ENCODE results near the gene MEGF6.

The MEGF6 gene

DNA sequence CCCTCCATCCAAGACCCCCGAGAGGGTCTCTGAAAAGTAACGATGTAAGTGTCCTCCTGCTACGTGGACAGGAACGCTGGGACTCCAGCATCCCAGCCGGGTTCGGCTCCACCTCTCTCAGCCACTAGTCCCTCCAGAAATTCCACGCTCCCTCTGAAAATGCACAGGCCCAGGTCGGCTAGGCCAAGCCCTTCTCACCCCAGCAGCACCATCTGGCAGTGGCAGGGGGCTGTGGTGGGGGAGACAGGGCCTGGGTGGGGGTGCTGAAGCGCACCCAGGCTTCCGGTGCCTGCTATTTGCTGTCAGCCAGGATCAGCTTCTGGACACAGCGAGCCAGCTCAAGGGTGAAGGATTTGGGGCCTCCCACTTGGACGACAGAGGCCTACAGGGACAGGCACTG is 83.5 kb downstream of the MEGF6 start:
- H2AFZ ChIP-seq (ENCODE audit: low read depth, low read length), result no peak overlapping the region
- H3K36me3 ChIP-seq (ENCODE audit: insufficient read depth, low read length), result no peaks in the 10 kb centered on the region
- H3K4me1 ChIP-seq (ENCODE audit: insufficient read depth, low read length), result peaks cover 14% of the 10 kb centered on the region
- H3K27me3 ChIP-seq (ENCODE audit: insufficient read depth, low read length), result no peaks in the 10 kb centered on the region
- no peak overlapping the region for H3K4me3 ChIP-seq (ENCODE audit: low read length)
- no peaks in the 10 kb centered on the region for H3K9me3 ChIP-seq (ENCODE audit: low read length)

- Histone ChIP-seq H3K36me3 (ENCODE audit: insufficient read depth, low read length) (no peaks in the 10 kb centered on the region), H3K4me3 (ENCODE audit: low read length) (no peak overlapping the region), H3K4me1 (ENCODE audit: insufficient read depth, low read length) (peaks cover 9% of the 10 kb centered on the region), H2AFZ (ENCODE audit: low read depth, low read length) (no peak overlapping the region), H3K27me3 (ENCODE audit: insufficient read depth, low read length) (no peaks in the 10 kb centered on the region), H3K9me3 (ENCODE audit: low read length) (no peaks in the 10 kb centered on the region)
Observed at GRCh38 chr1:3525551-3526482, 85.5 kb downstream of the MEGF6 start.

DNA sequence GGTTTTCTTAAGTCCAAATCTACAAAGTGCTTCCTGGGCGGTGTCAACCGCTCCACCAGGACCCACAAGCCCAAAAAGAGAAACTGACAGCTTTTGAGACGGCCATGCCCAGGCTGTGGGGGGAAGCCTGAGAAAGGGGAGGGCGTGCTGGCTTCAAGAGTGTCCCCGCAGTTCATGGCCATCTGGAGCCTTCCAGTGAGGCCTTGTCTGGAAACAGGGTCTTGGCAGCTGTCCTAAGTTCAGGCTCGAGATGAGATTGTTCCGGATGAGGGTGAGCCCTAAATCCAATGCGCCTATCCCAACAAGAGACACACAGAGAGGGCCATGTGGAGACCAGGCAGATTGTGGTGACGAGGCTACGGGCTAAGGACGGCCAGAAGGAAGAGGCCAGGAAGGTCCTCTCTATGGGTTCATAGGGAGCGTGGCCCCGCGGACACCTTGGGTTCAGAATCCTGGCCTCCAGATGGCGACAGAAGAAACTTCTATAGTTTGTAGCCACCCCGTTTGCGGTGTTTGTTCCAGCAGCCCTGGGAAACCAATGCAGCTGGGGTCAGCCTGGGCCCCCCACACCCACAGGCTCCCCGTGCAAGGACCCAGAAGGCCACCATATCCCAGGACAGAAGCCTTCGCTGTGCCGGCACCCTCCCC is 86.6 kb downstream of the MEGF6 start:
- H3K4me1 ChIP-seq (ENCODE audit: insufficient read depth, low read length), result no peaks in the 10 kb centered on the region
- H3K27me3 ChIP-seq (ENCODE audit: insufficient read depth, low read length), result no peaks in the 10 kb centered on the region
- no peak overlapping the region for H3K4me3 ChIP-seq (ENCODE audit: low read length)
- no peaks in the 10 kb centered on the region for H3K36me3 ChIP-seq (ENCODE audit: insufficient read depth, low read length)
- H2AFZ ChIP-seq (ENCODE audit: low read depth, low read length), result no peak overlapping the region
- H3K9me3 ChIP-seq (ENCODE audit: low read length), result no peaks in the 10 kb centered on the region

GRCh38 chr1:3523980-3524379 is 87.3 kb downstream of the MEGF6 start:
- Histone ChIP-seq H3K4me1 (ENCODE audit: insufficient read depth, low read length) (no peaks in the 10 kb centered on the region), H3K9me3 (ENCODE audit: low read length) (no peaks in the 10 kb centered on the region), H3K27me3 (ENCODE audit: insufficient read depth, low read length) (no peaks in the 10 kb centered on the region), H2AFZ (ENCODE audit: low read depth, low read length) (no peak overlapping the region), H3K4me3 (ENCODE audit: low read length) (no peak overlapping the region), H3K36me3 (ENCODE audit: insufficient read depth, low read length) (no peaks in the 10 kb centered on the region)

GRCh38 chr1:3522564-3523265 is 88.6 kb downstream of the MEGF6 start:
- Histone ChIP-seq H3K36me3 (ENCODE audit: insufficient read depth, low read length) (no peaks in the 10 kb centered on the region), H3K9me3 (ENCODE audit: low read length) (no peaks in the 10 kb centered on the region), H2AFZ (ENCODE audit: low read depth, low read length) (no peak overlapping the region), H3K4me3 (ENCODE audit: low read length) (no peak overlapping the region), H3K4me1 (ENCODE audit: insufficient read depth, low read length) (no peaks in the 10 kb centered on the region), H3K27me3 (ENCODE audit: insufficient read depth, low read length) (no peaks in the 10 kb centered on the region)

- H3K4me1 ChIP-seq (ENCODE audit: insufficient read depth, low read length), result no peaks in the 10 kb centered on the region
- H3K36me3 ChIP-seq (ENCODE audit: insufficient read depth, low read length), result no peaks in the 10 kb centered on the region
- H3K4me3 ChIP-seq (ENCODE audit: low read length), result no peak overlapping the region
- no peak overlapping the region for H2AFZ ChIP-seq (ENCODE audit: low read depth, low read length)
- H3K9me3 ChIP-seq (ENCODE audit: low read length), result no peaks in the 10 kb centered on the region
- H3K27me3 ChIP-seq (ENCODE audit: insufficient read depth, low read length), result no peaks in the 10 kb centered on the region
Observed at GRCh38 chr1:3522112-3522511, 89.2 kb downstream of the MEGF6 start.

DNA sequence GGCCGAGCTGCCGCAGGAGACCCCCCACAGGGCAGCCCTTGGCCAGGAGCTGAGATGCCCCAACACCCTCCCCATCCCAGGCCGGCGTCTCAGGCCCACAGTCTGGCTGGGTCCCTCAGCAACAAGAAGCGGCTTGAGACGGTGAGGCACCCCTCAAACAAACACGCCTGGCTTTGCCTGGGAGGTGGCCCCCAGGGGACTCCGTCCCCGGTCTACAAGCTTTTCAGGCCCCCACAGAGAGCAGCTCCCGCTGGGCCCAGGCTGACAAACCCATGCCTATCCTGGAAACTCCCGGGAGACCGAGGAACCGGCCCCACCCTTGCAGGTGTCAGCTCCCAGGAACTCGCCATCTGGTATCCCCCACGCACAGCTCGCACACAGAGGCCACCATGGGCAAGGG is 89.9 kb downstream of the MEGF6 start:
- Histone ChIP-seq H3K4me1 (ENCODE audit: insufficient read depth, low read length) (no peaks in the 10 kb centered on the region), H3K27me3 (ENCODE audit: insufficient read depth, low read length) (no peaks in the 10 kb centered on the region), H3K9me3 (ENCODE audit: low read length) (no peaks in the 10 kb centered on the region), H2AFZ (ENCODE audit: low read depth, low read length) (no peak overlapping the region), H3K36me3 (ENCODE audit: insufficient read depth, low read length) (no peaks in the 10 kb centered on the region), H3K4me3 (ENCODE audit: low read length) (no peak overlapping the region)

GRCh38 chr1:3520419-3521378 is 90.6 kb downstream of the MEGF6 start:
- no peaks in the 10 kb centered on the region for H3K4me1 ChIP-seq (ENCODE audit: insufficient read depth, low read length)
- no peaks in the 10 kb centered on the region for H3K27me3 ChIP-seq (ENCODE audit: insufficient read depth, low read length)
- no peak overlapping the region for H3K4me3 ChIP-seq (ENCODE audit: low read length)
- H3K36me3 ChIP-seq (ENCODE audit: insufficient read depth, low read length), result no peaks in the 10 kb centered on the region
- H3K9me3 ChIP-seq (ENCODE audit: low read length), result no peaks in the 10 kb centered on the region
- H2AFZ ChIP-seq (ENCODE audit: low read depth, low read length), result no peak overlapping the region

GRCh38 chr1:3519301-3519885 is 91.9 kb downstream of the MEGF6 start:
- Histone ChIP-seq H3K27me3 (ENCODE audit: insufficient read depth, low read length) (no peaks in the 10 kb centered on the region), H3K4me1 (ENCODE audit: insufficient read depth, low read length) (no peaks in the 10 kb centered on the region), H3K36me3 (ENCODE audit: insufficient read depth, low read length) (no peaks in the 10 kb centered on the region), H3K9me3 (ENCODE audit: low read length) (no peaks in the 10 kb centered on the region), H3K4me3 (ENCODE audit: low read length) (no peak overlapping the region), H2AFZ (ENCODE audit: low read depth, low read length) (no peak overlapping the region)

- Histone ChIP-seq H3K4me3 (ENCODE audit: low read length) (no peak overlapping the region), H3K27me3 (ENCODE audit: insufficient read depth, low read length) (no peaks in the 10 kb centered on the region), H3K36me3 (ENCODE audit: insufficient read depth, low read length) (no peaks in the 10 kb centered on the region), H3K9me3 (ENCODE audit: low read length) (no peaks in the 10 kb centered on the region), H2AFZ (ENCODE audit: low read depth, low read length) (no peak overlapping the region), H3K4me1 (ENCODE audit: insufficient read depth, low read length) (no peaks in the 10 kb centered on the region)
Observed at GRCh38 chr1:3518756-3519155, 92.6 kb downstream of the MEGF6 start.

- Histone ChIP-seq H3K27me3 (ENCODE audit: insufficient read depth, low read length) (no peaks in the 10 kb centered on the region), H2AFZ (ENCODE audit: low read depth, low read length) (no peak overlapping the region), H3K4me3 (ENCODE audit: low read length) (no peak overlapping the region), H3K4me1 (ENCODE audit: insufficient read depth, low read length) (no peaks in the 10 kb centered on the region), H3K9me3 (ENCODE audit: low read length) (no peaks in the 10 kb centered on the region), H3K36me3 (ENCODE audit: insufficient read depth, low read length) (no peaks in the 10 kb centered on the region)
Observed at GRCh38 chr1:3518256-3518655, 93.1 kb downstream of the MEGF6 start.
